IMR-90 (cell line): ENCODE data around the gene SPACA7.

Experiments
- CEBPB ChIP-seq: IDR thresholded peaks from 2 replicates; pipeline ENCODE4 v1.6.1; 2012; ENCODE audit warnings: low read depth, low read length, improper control_type of control experiment
- CHD1 ChIP-seq: IDR thresholded peaks from 2 replicates; pipeline ENCODE4 v1.6.1; 2012; ENCODE audit warnings: low read depth, low read length, improper control_type of control experiment
- FOS ChIP-seq: fragments of 150-350 bp; IDR thresholded peaks from 2 replicates; pipeline ENCODE4 v1.6.1; 2016; ENCODE audit warnings: low read depth, low read length
- MAFK ChIP-seq: IDR thresholded peaks from 2 replicates; pipeline ENCODE4 v1.6.1; 2012; ENCODE audit warnings: low read depth, low read length, improper control_type of control experiment
- POLR2A ChIP-seq: IDR thresholded peaks from 2 replicates; pipeline ENCODE4 v1.6.1; 2012; ENCODE audit warnings: mild to moderate bottlenecking, low read depth, low read length
- RAD21 ChIP-seq: IDR thresholded peaks from 2 replicates; pipeline ENCODE4 v1.6.1; 2012; ENCODE audit warnings: low read length, improper control_type of control experiment
- RCOR1 ChIP-seq: IDR thresholded peaks from 2 replicates; pipeline ENCODE4 v1.6.1; 2012; ENCODE audit warnings: mild to moderate bottlenecking, low read length, improper control_type of control experiment; ENCODE audit not compliant: insufficient replicate concordance
- RFX5 ChIP-seq: IDR thresholded peaks from 2 replicates; pipeline ENCODE4 v1.8.0; 2012; ENCODE audit warnings: low read depth, mild to moderate bottlenecking, low read length, moderate library complexity
- SMC3 ChIP-seq: fragments of 150-350 bp; IDR thresholded peaks from 2 replicates; pipeline ENCODE4 v1.6.1; 2016; ENCODE audit warnings: low read depth, mild to moderate bottlenecking, antibody characterized with exemption, low read length, moderate library complexity
- TF ChIP-seq, protein P1 (sequence below): conservative IDR thresholded peaks from 2 replicates; pipeline ENCODE4 v1.5.1; 2012; ENCODE audit warnings: mild to moderate bottlenecking, low read depth, low read length, improper control_type of control experiment
- TF ChIP-seq, protein P2 (sequence below): fragments of 150-350 bp; IDR thresholded peaks from 2 replicates; pipeline ENCODE4 v1.6.1; 2017; ENCODE audit warnings: mild to moderate bottlenecking, antibody characterized with exemption, low read length, low read depth

DNA sequence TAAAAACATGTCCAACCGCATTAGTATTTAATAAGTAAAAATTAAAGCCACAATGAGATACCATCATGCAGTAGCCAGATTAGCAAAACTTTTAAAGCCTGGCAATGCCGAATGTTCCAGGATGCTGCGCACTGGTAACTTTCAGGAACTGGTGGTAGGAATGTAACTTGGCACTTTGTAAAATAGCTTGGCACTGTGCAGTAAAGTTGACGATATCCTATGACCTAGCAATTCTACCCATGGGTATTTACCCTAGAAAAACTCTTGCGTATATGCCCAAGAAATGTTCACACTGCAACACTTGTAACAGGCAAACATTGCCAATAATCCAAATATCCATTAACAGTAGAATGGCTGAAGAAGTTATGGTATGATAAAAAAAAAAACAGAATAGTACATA, 97.7 kb downstream of the SPACA7 start:
- TF ChIP-seq RAD21, result no peak
- TF ChIP-seq, protein P1, sequence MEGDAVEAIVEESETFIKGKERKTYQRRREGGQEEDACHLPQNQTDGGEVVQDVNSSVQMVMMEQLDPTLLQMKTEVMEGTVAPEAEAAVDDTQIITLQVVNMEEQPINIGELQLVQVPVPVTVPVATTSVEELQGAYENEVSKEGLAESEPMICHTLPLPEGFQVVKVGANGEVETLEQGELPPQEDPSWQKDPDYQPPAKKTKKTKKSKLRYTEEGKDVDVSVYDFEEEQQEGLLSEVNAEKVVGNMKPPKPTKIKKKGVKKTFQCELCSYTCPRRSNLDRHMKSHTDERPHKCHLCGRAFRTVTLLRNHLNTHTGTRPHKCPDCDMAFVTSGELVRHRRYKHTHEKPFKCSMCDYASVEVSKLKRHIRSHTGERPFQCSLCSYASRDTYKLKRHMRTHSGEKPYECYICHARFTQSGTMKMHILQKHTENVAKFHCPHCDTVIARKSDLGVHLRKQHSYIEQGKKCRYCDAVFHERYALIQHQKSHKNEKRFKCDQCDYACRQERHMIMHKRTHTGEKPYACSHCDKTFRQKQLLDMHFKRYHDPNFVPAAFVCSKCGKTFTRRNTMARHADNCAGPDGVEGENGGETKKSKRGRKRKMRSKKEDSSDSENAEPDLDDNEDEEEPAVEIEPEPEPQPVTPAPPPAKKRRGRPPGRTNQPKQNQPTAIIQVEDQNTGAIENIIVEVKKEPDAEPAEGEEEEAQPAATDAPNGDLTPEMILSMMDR, result no peak
- TF ChIP-seq POLR2A, result no peak
- TF ChIP-seq SMC3, result no peak
- TF ChIP-seq MAFK, result no peak
- no peak for TF ChIP-seq RFX5
- TF ChIP-seq CEBPB, result no peak
- TF ChIP-seq FOS, result no peak
- no peak for TF ChIP-seq RCOR1
- TF ChIP-seq, protein P2, sequence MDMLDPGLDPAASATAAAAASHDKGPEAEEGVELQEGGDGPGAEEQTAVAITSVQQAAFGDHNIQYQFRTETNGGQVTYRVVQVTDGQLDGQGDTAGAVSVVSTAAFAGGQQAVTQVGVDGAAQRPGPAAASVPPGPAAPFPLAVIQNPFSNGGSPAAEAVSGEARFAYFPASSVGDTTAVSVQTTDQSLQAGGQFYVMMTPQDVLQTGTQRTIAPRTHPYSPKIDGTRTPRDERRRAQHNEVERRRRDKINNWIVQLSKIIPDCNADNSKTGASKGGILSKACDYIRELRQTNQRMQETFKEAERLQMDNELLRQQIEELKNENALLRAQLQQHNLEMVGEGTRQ, result no peak
- no peak for TF ChIP-seq CHD1
